ENCODE measurements around the gene TSSK6. TPM values are rescaled to one million over a fixed set of nuclear protein-coding genes. Genes with fewer than 3 reads are reported as not detected.

Gene TSSK6
- total and polyA plus RNA-seq, 2 of the 4 experiments (the other 2 are of a cell fraction), result 1.3 to 2.2 TPM

DNA sequence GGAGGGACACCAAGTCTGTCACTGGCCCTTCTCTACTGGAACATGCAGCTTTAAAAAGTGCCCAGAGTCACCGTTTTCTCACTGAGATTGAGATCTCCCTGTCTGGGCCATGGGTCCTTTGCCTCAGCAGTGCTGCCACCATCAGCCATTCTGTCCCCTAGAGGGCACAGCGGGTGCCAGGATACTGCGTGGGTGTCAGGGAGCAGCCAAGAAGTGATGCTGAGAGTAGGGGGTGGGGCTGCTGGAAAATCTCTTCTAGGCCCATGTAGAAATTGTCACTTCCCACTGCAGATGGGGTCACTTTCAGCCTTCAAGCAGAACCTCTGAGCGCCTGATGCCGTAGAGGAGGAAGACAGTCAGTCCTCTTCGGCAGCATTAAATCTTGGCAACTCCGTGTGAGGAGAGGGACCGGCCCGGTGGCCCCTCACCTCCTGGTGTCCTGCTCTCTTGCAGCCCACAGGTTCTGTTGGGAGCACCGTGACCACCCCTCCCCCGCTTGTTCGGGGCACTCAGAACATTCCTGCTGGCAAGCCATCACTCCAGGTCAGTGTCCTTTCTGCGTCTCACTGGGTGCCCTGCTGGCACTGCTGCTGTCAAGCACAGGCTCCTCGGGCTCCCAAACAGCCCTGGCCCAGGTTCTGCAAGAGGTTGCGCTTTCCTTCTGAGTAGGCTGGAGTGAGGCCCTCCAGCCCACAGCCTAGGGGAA lies 21.4 kb downstream of the TSSK6 start:
- H3K9me1 ChIP-seq (ENCODE audit: insufficient read depth, low read length), result 0 out of 2 replicates have a peak, but pooled peaks cover 4% of the 10 kb centered on the region

More for the DNA sequence above, 21.4 kb downstream of the TSSK6 start:
- peaks cover 13% of the 10 kb centered on the region for H3K4me1 ChIP-seq (ENCODE audit: control insufficient read depth, insufficient read depth, low read length)
- H2AK5ac ChIP-seq (ENCODE audit: low read depth, low read length), result no peak overlapping the region
- H3K9me3 ChIP-seq (ENCODE audit: control insufficient read depth, insufficient read depth, low read length), result no peaks in the 10 kb centered on the region
- CTCF ChIA-PET, result no interaction called here
- no peak overlapping the region for H4K8ac ChIP-seq (ENCODE audit: low read depth in 2 of 2, low read length in 2 of 2)
- peaks cover 6% of the 10 kb centered on the region for H4K20me1 ChIP-seq (ENCODE audit: insufficient read depth, low read length)
- in situ Hi-C loops (cut with MboI; ENCODE audit: low sequenced_read_pairs) (loop anchor here (5.0 kb wide), 1 partner anchor 127 kb away; no protein-coding TSS in a partner anchor), intact Hi-C loops (cut with micrococcal nuclease) (no loop called here), dilution Hi-C loops (cut with HindIII; ENCODE audit: low sequenced_read_pairs, unreplicated experiment) (no loop called here)
- POLR2A ChIA-PET (ENCODE audit: unreplicated experiment), result no interaction called here
- H2BK120ac ChIP-seq (ENCODE audit: low read depth, low read length), result no peak overlapping the region
- H3K18ac ChIP-seq (ENCODE audit: low read depth, low read length), result no peak overlapping the region
- no peak overlapping the region for H3K27ac ChIP-seq (ENCODE audit: insufficient read depth, low read length)
- no peak overlapping the region for H3K4ac ChIP-seq (ENCODE audit: low read depth, low read length)
- H2BK20ac ChIP-seq (ENCODE audit: low read depth, low read length), result no peak overlapping the region
- no peak overlapping the region for H2BK5ac ChIP-seq (ENCODE audit: low read depth, low read length, poor library complexity, severe bottlenecking)
- H3K9ac ChIP-seq (ENCODE audit: low read depth, low read length), result no peak overlapping the region
- no peak overlapping the region for H3K14ac ChIP-seq (replicated peaks; ENCODE audit: low read depth, low read length)
- 94% methylated on average over 8 of the region's 15 CpGs; no CpG with 5 or more reads in 1 of the 2 experiments for WGBS, 2 experiments (ENCODE audit: extremely low coverage in 2 of 2, insufficient read length in 1 of 2)
- H2BK15ac ChIP-seq (ENCODE audit: low read depth, low read length), result no peak overlapping the region
- H4K5ac ChIP-seq (ENCODE audit: low read depth, low read length), result no peak overlapping the region
- H3K27me3 ChIP-seq (ENCODE audit: control insufficient read depth, insufficient read depth, low read length), result no peaks in the 10 kb centered on the region
- no peak overlapping the region for H3K23ac ChIP-seq (ENCODE audit: low read depth, low read length)
- no peak overlapping the region for H3K56ac ChIP-seq (ENCODE audit: extremely low read depth, insufficient read depth, low read length)
- TF ChIP-seq POLR2A (IDR thresholded peaks at IDR 0.05; ENCODE audit: low read depth, low read length) (no peak), MXI1 (IDR thresholded peaks at IDR 0.05; ENCODE audit: borderline replicate concordance, low read depth, low read length) (no peak), NFE2L2 (IDR thresholded peaks at IDR 0.05; ENCODE audit: low read depth, low read length) (no peak), FOS (IDR thresholded peaks at IDR 0.05; ENCODE audit: low read depth, low read length) (no peak), CEBPB (IDR thresholded peaks at IDR 0.05; ENCODE audit: low read depth, low read length) (no peak), MAZ (IDR thresholded peaks at IDR 0.05; ENCODE audit: borderline replicate concordance, low read depth, low read length) (no peak), MAFK (IDR thresholded peaks at IDR 0.05; ENCODE audit: low read depth, low read length) (no peak), RAD21 (IDR thresholded peaks at IDR 0.05; ENCODE audit: low read length) (no peak)
- TF ChIP-seq, protein P1, sequence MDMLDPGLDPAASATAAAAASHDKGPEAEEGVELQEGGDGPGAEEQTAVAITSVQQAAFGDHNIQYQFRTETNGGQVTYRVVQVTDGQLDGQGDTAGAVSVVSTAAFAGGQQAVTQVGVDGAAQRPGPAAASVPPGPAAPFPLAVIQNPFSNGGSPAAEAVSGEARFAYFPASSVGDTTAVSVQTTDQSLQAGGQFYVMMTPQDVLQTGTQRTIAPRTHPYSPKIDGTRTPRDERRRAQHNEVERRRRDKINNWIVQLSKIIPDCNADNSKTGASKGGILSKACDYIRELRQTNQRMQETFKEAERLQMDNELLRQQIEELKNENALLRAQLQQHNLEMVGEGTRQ (IDR thresholded peaks at IDR 0.05; ENCODE audit: low read depth, low read length), result no peak
- DNase-seq, result no peak
- no peak overlapping the region for H2AK9ac ChIP-seq (replicated peaks; ENCODE audit: low read depth, low read length, poor library complexity)
- H3K79me1 ChIP-seq (ENCODE audit: low read depth in 1 of 2, low read length in 2 of 2), result peaks cover 23 to 70% of the 10 kb centered on the region in 2 experiments
- H3K36me3 ChIP-seq (ENCODE audit: control insufficient read depth, insufficient read depth, low read length), result peaks cover 54% of the 10 kb centered on the region
- no TSS peak for BruUV-seq (replicated peaks)
- H4K91ac ChIP-seq (ENCODE audit: insufficient read depth, low read depth, low read length), result no peak overlapping the region
- H3K4me2 ChIP-seq (ENCODE audit: low read depth, low read length), result no peak overlapping the region
- no peak for ATAC-seq (ENCODE audit: low read depth)
- no peak overlapping the region for H3K4me3 ChIP-seq (ENCODE audit: insufficient read depth, low read depth, low read length)
- no peak overlapping the region for H2AFZ ChIP-seq (replicated peaks; ENCODE audit: low read length, poor library complexity)

Measured in IMR-90 (cell line).